Sigmoid colon (tissue), 7 donors: ENCODE data around the gene MARCO. TPM values are rescaled to one million over a fixed set of nuclear protein-coding genes. Genes with fewer than 3 reads are reported as not detected.

Source experiments
- DNase-seq: peaks from one replicate; pipeline ENCODE4 v3.0.0-alpha.2; 2019
- H3K27ac ChIP-seq, 4 donors: fragments of 200-600 bp; sonication (generic); one replicate each; pipeline ENCODE4 v1.5.1; 2016 to 2019; ENCODE audit warnings: mild to moderate bottlenecking in 1 of 4
- H3K27me3 ChIP-seq, 3 donors: fragments of 200-600 bp; sonication (generic); one replicate each; pipeline ENCODE4 v1.5.1; 2019; ENCODE audit warnings: mild to moderate bottlenecking in 1 of 3
- H3K36me3 ChIP-seq, 4 donors: fragments of 200-600 bp; sonication (generic); one replicate each; pipeline ENCODE4 v1.5.1; 2016 to 2019
- H3K4me1 ChIP-seq, 4 donors: fragments of 200-600 bp; sonication (generic); one replicate each; pipeline ENCODE4 v1.5.1; 2017 to 2019
- H3K4me3 ChIP-seq, 4 donors: fragments of 200-600 bp; sonication (generic); one replicate each; pipeline ENCODE4 v1.5.1; 2017 to 2019; ENCODE audit warnings: mild to moderate bottlenecking in 2 of 4, moderate library complexity in 1 of 4
- H3K9me3 ChIP-seq, 4 donors: fragments of 200-600 bp in 3 of 4; sonication (generic) in 3 of 4; one replicate each; pipeline versions ENCODE4 v1.5.1 to v1.6.1; 2013 to 2019
- EP300 ChIP-seq, 4 donors: sonication (generic); formaldehyde crosslinking; IDR thresholded peaks; one replicate each; pipeline ENCODE4 v1.6.1; 2017; ENCODE audit warnings: antibody characterized with exemption in 4 of 4
- POLR2A ChIP-seq, 2 donors: fragments of 450-650 bp; IDR thresholded peaks; one replicate each; pipeline ENCODE4 v1.6.1; 2016; ENCODE audit warnings: antibody characterized with exemption in 2 of 2, mild to moderate bottlenecking in 2 of 2, moderate library complexity in 2 of 2
- POLR2AphosphoS5 ChIP-seq, 4 donors: sonication (generic); formaldehyde crosslinking; IDR thresholded peaks; one replicate each; pipeline ENCODE4 v1.6.1; 2017; ENCODE audit warnings: antibody characterized with exemption in 4 of 4
- WGBS, 2 donors: extraction: QIAGEN DNeasy Blood & Tissue Kit; methylation state at CpG; one replicate each; pipeline ENCODE4 v1.1.7; 2013; 5-methylcytosine and 5-hydroxymethylcytosine counted together
- intact Hi-C: fragments of 100-400 bp; cut with DNase I; formaldehyde crosslinking; loops from one replicate; pipeline ENCODE4 v1.15.1; 2023
- polyA plus RNA-seq, 3 donors: library from polyadenylated mRNA; stranded (reverse); fragments of 200-250 nt; gene quantifications; one replicate each; pipeline ENCODE4 v1.2.3, GENCODE V29; 2013
- total RNA-seq, 4 donors: library from RNA; depleted of rRNA; stranded (reverse); fragments of >200 nt; gene quantifications; one replicate each; pipeline ENCODE4 v1.1.0, GENCODE V29; 2016
- TF ChIP-seq, protein P1 (sequence below), 4 experiments: fragments of 450-650 bp in 3 of 4; fragments of 200-600 bp in 1 of 4; IDR thresholded peaks; one replicate each; pipeline ENCODE4 v1.5.1; 2016 to 2019; ENCODE audit warnings: antibody characterized with exemption in 4 of 4, mild to moderate bottlenecking in 3 of 4, moderate library complexity in 2 of 4
- donor health status: healthy with polysubstance abuse.
- donor health status: Bipolar disorder and iron deficiency.
- donor health status: healthy.

MARCO gene
- total and polyA plus RNA-seq, 7 donors: 3.3 to 18.7 (median 10.6) TPM; not detected in 1

DNA sequence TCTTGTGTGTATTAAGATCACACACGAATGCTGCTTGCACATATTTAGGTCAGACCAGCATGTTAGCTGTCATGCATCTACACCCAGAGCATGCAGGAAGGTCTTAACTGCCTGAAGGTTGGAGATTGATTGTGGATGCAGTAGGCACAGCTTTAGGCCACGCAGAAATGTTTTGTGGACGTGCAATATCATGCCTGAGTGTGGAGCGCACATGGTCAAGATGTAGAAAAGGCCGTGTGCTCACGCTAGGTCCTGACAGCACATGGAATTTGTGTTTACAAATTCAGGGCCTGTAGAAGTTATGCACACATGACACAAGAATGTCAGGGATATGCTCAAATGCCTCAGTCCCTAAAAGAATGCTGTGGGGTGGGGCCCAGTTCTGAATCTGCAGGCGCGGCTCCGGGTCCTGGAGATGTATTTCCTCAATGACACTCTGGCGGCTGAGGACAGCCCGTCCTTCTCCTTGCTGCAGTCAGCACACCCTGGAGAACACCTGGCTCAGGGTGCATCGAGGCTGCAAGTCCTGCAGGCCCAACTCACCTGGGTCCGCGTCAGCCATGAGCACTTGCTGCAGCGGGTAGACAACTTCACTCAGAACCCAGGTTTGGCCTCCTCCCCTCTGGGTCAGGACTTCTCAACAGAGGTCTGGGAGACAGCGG, 27.9 kb downstream of the MARCO start:
- Histone ChIP-seq H3K27ac (no peak overlapping the region), H3K4me3 (no peak overlapping the region), H3K27me3 (peaks cover 0 to 6% (median 0%) of the 10 kb centered on the region in 3 donors), H3K4me1 (no peaks in the 10 kb centered on the region), H3K36me3 (no peaks in the 10 kb centered on the region), H3K9me3 (no peaks in the 10 kb centered on the region)
- 87% methylated on average over 16 of the region's 16 CpGs for WGBS, 2 donors
- TF ChIP-seq EP300 (IDR thresholded peaks at IDR 0.05) (no peak), POLR2AphosphoS5 (IDR thresholded peaks at IDR 0.05) (no peak), POLR2A (IDR thresholded peaks at IDR 0.05) (no peak)
- TF ChIP-seq, protein P1, sequence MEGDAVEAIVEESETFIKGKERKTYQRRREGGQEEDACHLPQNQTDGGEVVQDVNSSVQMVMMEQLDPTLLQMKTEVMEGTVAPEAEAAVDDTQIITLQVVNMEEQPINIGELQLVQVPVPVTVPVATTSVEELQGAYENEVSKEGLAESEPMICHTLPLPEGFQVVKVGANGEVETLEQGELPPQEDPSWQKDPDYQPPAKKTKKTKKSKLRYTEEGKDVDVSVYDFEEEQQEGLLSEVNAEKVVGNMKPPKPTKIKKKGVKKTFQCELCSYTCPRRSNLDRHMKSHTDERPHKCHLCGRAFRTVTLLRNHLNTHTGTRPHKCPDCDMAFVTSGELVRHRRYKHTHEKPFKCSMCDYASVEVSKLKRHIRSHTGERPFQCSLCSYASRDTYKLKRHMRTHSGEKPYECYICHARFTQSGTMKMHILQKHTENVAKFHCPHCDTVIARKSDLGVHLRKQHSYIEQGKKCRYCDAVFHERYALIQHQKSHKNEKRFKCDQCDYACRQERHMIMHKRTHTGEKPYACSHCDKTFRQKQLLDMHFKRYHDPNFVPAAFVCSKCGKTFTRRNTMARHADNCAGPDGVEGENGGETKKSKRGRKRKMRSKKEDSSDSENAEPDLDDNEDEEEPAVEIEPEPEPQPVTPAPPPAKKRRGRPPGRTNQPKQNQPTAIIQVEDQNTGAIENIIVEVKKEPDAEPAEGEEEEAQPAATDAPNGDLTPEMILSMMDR (IDR thresholded peaks at IDR 0.05): no peak
- no peak for DNase-seq
- intact Hi-C loops: no loop called here

DNA sequence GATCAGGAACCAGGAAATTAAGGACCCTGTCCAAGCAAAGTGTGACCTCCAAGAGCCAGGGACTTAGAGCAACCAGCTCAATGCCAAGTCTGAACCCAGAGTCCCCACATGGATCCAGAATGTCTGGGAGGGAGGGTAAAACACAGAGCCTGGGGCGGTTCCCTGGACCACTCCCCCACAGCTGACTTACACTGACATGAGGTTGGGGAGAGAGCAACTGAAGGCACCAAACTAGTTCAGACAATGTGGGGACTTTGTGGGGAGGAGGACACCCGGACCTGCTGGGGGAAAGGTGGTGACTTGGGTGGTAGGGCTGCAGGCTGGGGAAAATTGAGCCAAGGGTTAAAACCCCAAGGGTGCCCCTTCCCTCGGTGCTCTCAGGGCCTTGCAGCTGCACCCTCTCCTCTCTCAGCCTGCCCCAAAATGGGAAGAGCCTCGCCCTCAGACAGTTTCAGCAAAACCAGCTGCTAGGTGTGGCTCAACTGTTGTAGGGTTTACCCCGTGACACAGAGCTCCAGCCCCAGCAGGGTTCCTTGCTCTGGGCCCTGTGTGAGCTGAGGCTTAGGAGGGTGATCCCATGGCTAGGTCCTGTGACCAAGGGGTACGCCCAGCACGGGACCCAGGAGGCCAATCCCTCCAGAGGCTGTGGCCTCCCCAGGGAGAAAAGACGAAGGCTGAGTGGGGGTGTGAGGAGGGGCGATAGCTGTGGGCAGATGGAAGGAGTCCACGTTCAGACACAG, 28.6 kb downstream of the MARCO start:
- WGBS, 2 donors: 57 to 73% methylated on average over 10 of the region's 10 CpGs
- Histone ChIP-seq H3K36me3 (no peaks in the 10 kb centered on the region), H3K4me1 (no peaks in the 10 kb centered on the region), H3K27me3 (peaks cover 0 to 7% (median 0%) of the 10 kb centered on the region in 3 donors), H3K9me3 (no peaks in the 10 kb centered on the region), H3K27ac (no peak overlapping the region), H3K4me3 (no peak overlapping the region)
- TF ChIP-seq POLR2AphosphoS5 (IDR thresholded peaks at IDR 0.05) (no peak), EP300 (IDR thresholded peaks at IDR 0.05) (no peak), POLR2A (IDR thresholded peaks at IDR 0.05) (no peak)
- TF ChIP-seq, protein P1 (IDR thresholded peaks at IDR 0.05): no peak
- peak; percentile 77 for DNase-seq
- intact Hi-C loops: no loop called here

DNA sequence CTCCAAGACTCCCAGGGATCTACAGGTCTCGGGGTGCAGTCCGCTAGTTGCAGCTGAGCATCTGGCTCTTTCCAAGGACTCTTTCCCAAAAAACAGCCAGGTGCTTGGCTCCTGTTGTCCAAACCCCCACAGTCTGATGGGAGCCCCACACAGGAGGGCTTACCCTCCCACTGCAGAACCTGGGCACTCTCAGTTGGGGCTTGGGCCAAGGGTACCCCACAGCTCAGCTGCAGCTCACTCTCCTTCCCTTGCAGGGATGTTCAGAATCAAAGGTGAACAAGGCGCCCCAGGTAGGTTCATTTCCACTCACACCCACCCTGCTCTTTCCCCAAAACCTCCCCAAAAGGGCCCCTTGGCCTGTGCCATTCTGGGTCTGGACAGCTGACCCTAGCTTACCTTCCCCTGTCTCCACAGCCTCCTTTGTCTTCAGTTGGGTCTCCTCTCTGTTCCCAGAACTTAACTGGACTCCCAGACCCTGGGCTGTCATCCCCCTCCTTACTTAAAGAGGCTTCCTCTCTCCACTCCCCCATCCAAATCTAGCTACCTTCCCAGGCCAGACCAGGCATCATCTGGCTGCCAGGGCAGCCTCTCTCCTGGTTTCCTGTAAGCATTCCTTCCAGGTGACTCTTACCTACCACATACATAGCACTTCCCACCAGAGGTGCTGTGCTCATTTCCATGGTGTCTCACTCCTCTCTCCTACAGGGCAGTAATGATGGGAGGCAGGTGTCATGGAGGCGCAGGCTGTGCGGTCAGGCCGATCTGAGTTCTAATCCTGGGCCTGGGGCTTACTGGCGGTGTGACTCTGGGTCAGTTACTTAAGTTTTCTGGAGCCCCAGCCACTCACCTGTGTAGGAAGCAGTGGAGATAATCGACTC, 29.5 kb downstream of the MARCO start:
- intact Hi-C loops: no loop called here
- WGBS, 2 donors: 91% methylated on average over 8 of the region's 8 CpGs
- no peaks in the 10 kb centered on the region for H3K36me3 ChIP-seq
- no peak overlapping the region for H3K4me3 ChIP-seq
- TF ChIP-seq, protein P1 (IDR thresholded peaks at IDR 0.05): no peak
- TF ChIP-seq POLR2A (IDR thresholded peaks at IDR 0.05): no peak
- TF ChIP-seq POLR2AphosphoS5 (IDR thresholded peaks at IDR 0.05): no peak
- no peak for TF ChIP-seq EP300 (IDR thresholded peaks at IDR 0.05)
- H3K27ac ChIP-seq: no peak overlapping the region
- DNase-seq: no peak
- H3K27me3 ChIP-seq: peaks cover 0 to 7% (median 0%) of the 10 kb centered on the region in 3 donors
- H3K9me3 ChIP-seq: no peaks in the 10 kb centered on the region
- no peaks in the 10 kb centered on the region for H3K4me1 ChIP-seq

DNA sequence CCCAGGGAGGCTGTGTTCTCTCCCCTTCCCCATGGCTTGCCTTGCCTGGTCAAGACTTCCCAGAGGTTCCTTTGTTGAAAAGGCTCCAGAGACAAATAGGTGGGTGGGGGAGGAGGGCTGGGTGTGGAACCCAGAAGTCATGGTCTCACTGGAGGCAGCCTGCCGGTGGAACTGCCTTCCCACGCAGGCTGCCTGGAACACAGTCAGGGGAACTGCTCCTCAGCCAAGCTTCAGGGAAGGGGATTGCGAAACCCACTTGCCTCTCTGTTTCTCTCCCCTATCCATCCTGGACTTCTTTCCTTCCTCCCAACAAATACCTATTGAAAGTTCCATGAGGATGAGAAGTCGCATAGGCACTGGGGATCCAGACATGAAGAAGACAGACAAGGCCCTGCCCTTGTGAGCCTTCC, 31.6 kb downstream of the MARCO start:
- H3K36me3 ChIP-seq: no peaks in the 10 kb centered on the region

More for the DNA sequence above, 31.6 kb downstream of the MARCO start:
- no peak overlapping the region for H3K27ac ChIP-seq
- H3K4me3 ChIP-seq: no peak overlapping the region
- intact Hi-C loops: no loop called here
- peaks cover 0 to 2% (median 0%) of the 10 kb centered on the region in 4 donors for H3K9me3 ChIP-seq
- DNase-seq: peak; percentile 75
- H3K4me1 ChIP-seq: no peaks in the 10 kb centered on the region
- H3K27me3 ChIP-seq: peaks cover 0 to 7% (median 0%) of the 10 kb centered on the region in 3 donors
- TF ChIP-seq, protein P1 (IDR thresholded peaks at IDR 0.05): no peak
- TF ChIP-seq EP300 (IDR thresholded peaks at IDR 0.05): no peak
- 64 to 77% methylated on average over 4 of the region's 4 CpGs for WGBS, 2 donors
